Measurements from ENCODE around the gene AREG. TPM values are rescaled to one million over a fixed set of nuclear protein-coding genes. Genes with fewer than 3 reads are reported as not detected.
"Not testable (repeated sequence)": the region's sequence is repeated elsewhere in the genome, so short reads cannot be mapped to it uniquely, and the experiment has no call there.

Gene AREG
- total RNA-seq (11.8 TPM), polyA plus RNA-seq (ENCODE audit: insufficient read depth, low read depth, low replicate concordance) (not detected)
- long read RNA-seq, donor 1: 0 reads
- long read RNA-seq, donor 2: 0 reads
- long read RNA-seq, donor 3: 0 reads
- long read RNA-seq, donor 4: 0 reads
- long read RNA-seq, donor 5: 0 reads
- long read RNA-seq, donor 6: 0 reads
- long read RNA-seq, donor 7, partial matches to known transcripts: 1 of 4 reads
- long read RNA-seq, donor 7, other reads (novel, unspliced or antisense): 1 of 4 reads
- long read RNA-seq, donor 8: 0 reads
- long read RNA-seq, donor 9: 0 reads
- long read RNA-seq, donor 10: 0 reads

- FAIRE-seq: no peak
These were observed at the start of gene AREG for GRCh38 chr4:74444891-74445642. TSS of gene AREG (plus strand) at chr4:74445136. CDS start at chr4:74445346, 210 bp downstream.

GRCh38 chr4:74395633-74396032 is 49.3 kb upstream of the AREG start:
- H3K4me3 ChIP-seq (ENCODE audit: low read length in 3 of 3): no peak overlapping the region
- no peaks in the 10 kb centered on the region for H3K27me3 ChIP-seq (ENCODE audit: control insufficient read depth, insufficient read depth, low read length)
- DNase-seq: no peak
- no peaks in the 10 kb centered on the region for H3K4me1 ChIP-seq (ENCODE audit: control insufficient read depth in 2 of 3, insufficient read depth in 2 of 3, low read depth in 1 of 3, low read length in 3 of 3)
- H3K36me3 ChIP-seq (ENCODE audit: control insufficient read depth in 2 of 3, insufficient read depth in 3 of 3, low read length in 3 of 3): no peaks in the 10 kb centered on the region
- TF ChIP-seq CTCF (IDR thresholded peaks at IDR 0.05; ENCODE audit: borderline replicate concordance, extremely low read depth, insufficient read depth): no peak
- no peaks in the 10 kb centered on the region for H3K9me3 ChIP-seq (ENCODE audit: control insufficient read depth in 2 of 3, insufficient read depth in 1 of 3, low read length in 3 of 3)
- no peak overlapping the region for H3K27ac ChIP-seq (ENCODE audit: low read depth in 2 of 2, low read length in 2 of 2)
- intact Hi-C loops (cut with DNase I): loop anchor here (10.0 kb wide), 1 partner anchor 139 kb away; no protein-coding TSS in a partner anchor
- no peak overlapping the region for H3K9ac ChIP-seq (ENCODE audit: low read length in 3 of 3)
- no peak for FAIRE-seq

More at GRCh38 chr4:74444891-74445642, at the start of gene AREG:
- Histone ChIP-seq H3K27me3 (ENCODE audit: control insufficient read depth, insufficient read depth, low read length) (peaks cover 2% of the 10 kb centered on the region), H3K36me3 (ENCODE audit: control insufficient read depth in 2 of 3, insufficient read depth in 3 of 3, low read length in 3 of 3) (no peaks in the 10 kb centered on the region), H3K4me3 (ENCODE audit: low read length in 3 of 3) (peak within 1 kb of the TSS; percentile 26 to 62 (median 61)), H3K4me1 (ENCODE audit: control insufficient read depth in 2 of 3, insufficient read depth in 2 of 3, low read depth in 1 of 3, low read length in 3 of 3) (no peaks in the 10 kb centered on the region), H3K9me3 (ENCODE audit: control insufficient read depth in 2 of 3, insufficient read depth in 1 of 3, low read length in 3 of 3) (no peaks in the 10 kb centered on the region), H3K9ac (ENCODE audit: low read length in 3 of 3) (peak within 1 kb of the TSS in 2 of 3 donors; percentile 25 to 56), H3K27ac (ENCODE audit: low read depth in 2 of 2, low read length in 2 of 2) (peak within 1 kb of the TSS in 1 of 2 donors; percentile 24)
- DNase-seq: peak; percentile 59 to 95 (median 68)
- intact Hi-C loops (cut with DNase I): no loop called here
- TF ChIP-seq CTCF (IDR thresholded peaks at IDR 0.05; ENCODE audit: borderline replicate concordance, extremely low read depth, insufficient read depth): peak; percentile 26

- DNase-seq (no peak), FAIRE-seq (no peak)
- intact Hi-C loops (cut with DNase I): loop anchor here (10.0 kb wide), 1 partner anchor 137 kb away; no protein-coding TSS in a partner anchor
- H3K27ac ChIP-seq (ENCODE audit: low read depth in 2 of 2, low read length in 2 of 2): no peak overlapping the region
- H3K36me3 ChIP-seq (ENCODE audit: control insufficient read depth in 2 of 3, insufficient read depth in 3 of 3, low read length in 3 of 3): no peaks in the 10 kb centered on the region
- no peaks in the 10 kb centered on the region for H3K9me3 ChIP-seq (ENCODE audit: control insufficient read depth in 2 of 3, insufficient read depth in 1 of 3, low read length in 3 of 3)
- H3K4me1 ChIP-seq (ENCODE audit: control insufficient read depth in 2 of 3, insufficient read depth in 2 of 3, low read depth in 1 of 3, low read length in 3 of 3): no peaks in the 10 kb centered on the region
- no peaks in the 10 kb centered on the region for H3K27me3 ChIP-seq (ENCODE audit: control insufficient read depth, insufficient read depth, low read length)
- no peak for TF ChIP-seq CTCF (IDR thresholded peaks at IDR 0.05; ENCODE audit: borderline replicate concordance, extremely low read depth, insufficient read depth)
- peak overlapping the region in 2 of 3 donors; percentile 21 to 26 for H3K4me3 ChIP-seq (ENCODE audit: low read length in 3 of 3)
- no peak overlapping the region for H3K9ac ChIP-seq (ENCODE audit: low read length in 3 of 3)
These were observed 47.0 kb upstream of the AREG start for GRCh38 chr4:74397748-74398426.

- intact Hi-C loops (cut with DNase I): loop anchor here (10.0 kb wide), 1 partner anchor 136 kb away; no protein-coding TSS in a partner anchor
- DNase-seq: peak in 1 of 5 donors; percentile 68
- not testable (repeated sequence) for FAIRE-seq
These were observed 45.9 kb upstream of the AREG start for GRCh38 chr4:74398894-74399589.

More at GRCh38 chr4:74398894-74399589, 45.9 kb upstream of the AREG start:
- H3K4me1 ChIP-seq (ENCODE audit: control insufficient read depth in 2 of 3, insufficient read depth in 2 of 3, low read depth in 1 of 3, low read length in 3 of 3); H3K27ac ChIP-seq (ENCODE audit: low read depth in 2 of 2, low read length in 2 of 2); H3K4me3 ChIP-seq (ENCODE audit: low read length in 3 of 3); H3K9me3 ChIP-seq (ENCODE audit: control insufficient read depth in 2 of 3, insufficient read depth in 1 of 3, low read length in 3 of 3); H3K27me3 ChIP-seq (ENCODE audit: control insufficient read depth, insufficient read depth, low read length); H3K36me3 ChIP-seq (ENCODE audit: control insufficient read depth in 2 of 3, insufficient read depth in 3 of 3, low read length in 3 of 3); H3K9ac ChIP-seq (ENCODE audit: low read length in 3 of 3): not testable (repeated sequence)

Data from kidney (tissue), 22 donors.